Sigmoid colon (tissue), 4 donors: ENCODE measurements around the gene CDH13.

Experiments
- CTCF ChIP-seq, 4 experiments: fragments of 450-650 bp in 3 of 4; fragments of 200-600 bp in 1 of 4; IDR thresholded peaks; one replicate each; pipeline ENCODE4 v1.5.1; 2016 to 2019; ENCODE audit warnings: antibody characterized with exemption in 4 of 4, mild to moderate bottlenecking in 3 of 4, moderate library complexity in 2 of 4
- POLR2A ChIP-seq, 2 donors: fragments of 450-650 bp; IDR thresholded peaks; one replicate each; pipeline ENCODE4 v1.6.1; 2016; ENCODE audit warnings: antibody characterized with exemption in 2 of 2, mild to moderate bottlenecking in 2 of 2, moderate library complexity in 2 of 2
- POLR2AphosphoS5 ChIP-seq, 4 donors: sonication (generic); formaldehyde crosslinking; IDR thresholded peaks; one replicate each; pipeline ENCODE4 v1.6.1; 2017; ENCODE audit warnings: antibody characterized with exemption in 4 of 4

GRCh38 chr16:83365166-83365565 lies 738.4 kb downstream of the CDH13 start:
- TF ChIP-seq CTCF (IDR thresholded peaks at IDR 0.05) (no peak), POLR2AphosphoS5 (IDR thresholded peaks at IDR 0.05) (no peak), POLR2A (IDR thresholded peaks at IDR 0.05) (no peak)
